T-helper 1 cell treated with Interleukin-12 subunit alpha and Interleukin-12 subunit beta and Interleukin-4 antibody, amounts not matched to agents 30 μg/mL and 1 μg/mL, for 36 hours (primary cell): ENCODE measurements around the gene CSAG2.
"Not testable (repeated sequence)": the region's sequence is repeated elsewhere in the genome, so short reads cannot be mapped to it uniquely, and the experiment has no call there.

Experiments used
- H3K27ac Mint-ChIP-seq: one replicate; pipeline ENCODE4 v1.8.0; 2021; ENCODE audit warnings: mild to moderate bottlenecking, mixed read lengths
- H3K27me3 Mint-ChIP-seq: one replicate; pipeline ENCODE4 v1.8.0; 2021; ENCODE audit warnings: low read depth, mixed read lengths
- H3K36me3 Mint-ChIP-seq: one replicate; pipeline ENCODE4 v1.8.0; 2021; ENCODE audit warnings: low read depth, mixed read lengths
- H3K4me1 Mint-ChIP-seq: one replicate; pipeline ENCODE4 v1.8.0; 2021; ENCODE audit warnings: low read depth, mixed read lengths
- H3K4me3 Mint-ChIP-seq: one replicate; pipeline ENCODE4 v1.8.0; 2021; ENCODE audit warnings: mild to moderate bottlenecking, moderate library complexity, mixed read lengths
- H3K9me3 Mint-ChIP-seq: one replicate; pipeline ENCODE4 v1.8.0; 2021; ENCODE audit warnings: mixed read lengths

Gene CSAG2

GRCh38 chrX:152700390-152700789, 8.7 kb downstream of the CSAG2 start:
- H3K27me3 Mint-ChIP-seq, H3K4me1 Mint-ChIP-seq, H3K27ac Mint-ChIP-seq, H3K4me3 Mint-ChIP-seq, H3K9me3 Mint-ChIP-seq, H3K36me3 Mint-ChIP-seq: not testable (repeated sequence)

GRCh38 chrX:152697952-152698931, 10.8 kb downstream of the CSAG2 start, which contains the start of gene MAGEA3:
Gene MAGEA3, plus strand, starts transcription at chrX:152698794. Its CDS starts 2,039 bp downstream, at chrX:152700833.
- H3K9me3 Mint-ChIP-seq, H3K27me3 Mint-ChIP-seq, H3K36me3 Mint-ChIP-seq, H3K4me3 Mint-ChIP-seq, H3K4me1 Mint-ChIP-seq, H3K27ac Mint-ChIP-seq: not testable (repeated sequence)

DNA sequence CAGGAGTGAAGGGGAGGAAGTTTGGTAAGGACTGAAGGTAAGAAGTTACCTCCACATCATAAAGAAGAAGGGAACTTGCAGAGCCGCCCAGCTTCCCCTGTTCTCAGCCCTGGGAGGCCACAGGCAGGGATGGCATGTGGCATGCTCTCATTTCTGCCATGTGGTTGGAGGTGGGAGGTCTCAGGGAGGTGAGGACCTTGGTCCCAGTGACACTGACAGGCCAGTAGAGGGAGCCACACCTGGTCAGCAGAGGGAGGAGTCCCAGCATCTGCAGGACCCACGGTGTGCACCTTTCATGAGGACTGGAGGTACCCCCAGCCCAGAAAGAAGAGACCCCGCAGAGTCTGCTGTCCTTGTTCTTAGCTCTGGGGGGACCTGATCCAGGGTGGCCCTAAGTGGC, 28.1 kb downstream of the CSAG2 start:
- not testable (repeated sequence) for H3K4me3 Mint-ChIP-seq, H3K36me3 Mint-ChIP-seq, H3K27ac Mint-ChIP-seq, H3K27me3 Mint-ChIP-seq, H3K9me3 Mint-ChIP-seq, H3K4me1 Mint-ChIP-seq

- not testable (repeated sequence) for H3K27me3 Mint-ChIP-seq, H3K4me1 Mint-ChIP-seq, H3K36me3 Mint-ChIP-seq
These were observed 34.4 kb downstream of the CSAG2 start for GRCh38 chrX:152674652-152675051.

GRCh38 chrX:152674135-152674534, 34.9 kb downstream of the CSAG2 start:
- H3K27ac Mint-ChIP-seq: no peak overlapping the region
- peaks cover 11% of the 10 kb centered on the region for H3K27me3 Mint-ChIP-seq
- H3K9me3 Mint-ChIP-seq: no peaks in the 10 kb centered on the region
- no peaks in the 10 kb centered on the region for H3K4me1 Mint-ChIP-seq
- no peaks in the 10 kb centered on the region for H3K36me3 Mint-ChIP-seq
- H3K4me3 Mint-ChIP-seq: no peak overlapping the region

More at GRCh38 chrX:152674652-152675051, 34.4 kb downstream of the CSAG2 start:
- not testable (repeated sequence) for H3K4me3 Mint-ChIP-seq, H3K9me3 Mint-ChIP-seq, H3K27ac Mint-ChIP-seq

GRCh38 chrX:152663086-152663485, 46.0 kb downstream of the CSAG2 start:
- H3K9me3 Mint-ChIP-seq: no peaks in the 10 kb centered on the region
- no peak overlapping the region for H3K4me3 Mint-ChIP-seq
- no peaks in the 10 kb centered on the region for H3K4me1 Mint-ChIP-seq
- H3K27ac Mint-ChIP-seq: no peak overlapping the region
- H3K36me3 Mint-ChIP-seq: no peaks in the 10 kb centered on the region
- H3K27me3 Mint-ChIP-seq: no peaks in the 10 kb centered on the region

- H3K27ac Mint-ChIP-seq: no peak overlapping the region
- no peaks in the 10 kb centered on the region for H3K36me3 Mint-ChIP-seq
- no peaks in the 10 kb centered on the region for H3K9me3 Mint-ChIP-seq
- H3K27me3 Mint-ChIP-seq: no peaks in the 10 kb centered on the region
- no peaks in the 10 kb centered on the region for H3K4me1 Mint-ChIP-seq
- no peak overlapping the region for H3K4me3 Mint-ChIP-seq
These were observed 50.8 kb downstream of the CSAG2 start for GRCh38 chrX:152658302-152658701.
